NCI-H69 (cell line): ENCODE results near the gene COMMD1.
"Not testable (repeated sequence)": the region's sequence is repeated elsewhere in the genome, so short reads cannot be mapped to it uniquely, and the experiment has no call there.

Source experiments
- DNase-seq: peaks from one replicate; lab custom pipeline; 2025; lab: John Stamatoyannopoulos, UW

COMMD1 gene

GRCh38 chr2:62142054-62142453, 236.6 kb downstream of the COMMD1 start:
- no peak for DNase-seq

GRCh38 chr2:62143696-62144095, 238.2 kb downstream of the COMMD1 start:
- DNase-seq: no peak

GRCh38 chr2:62144689-62145477, 239.4 kb downstream of the COMMD1 start:
- no peak for DNase-seq

- no peak for DNase-seq
Measured at GRCh38 chr2:62145478-62146100, 240.1 kb downstream of the COMMD1 start.

GRCh38 chr2:62146790-62147189, 241.3 kb downstream of the COMMD1 start:
- DNase-seq: not testable (repeated sequence)

GRCh38 chr2:62147610-62148301, 242.3 kb downstream of the COMMD1 start:
- no peak for DNase-seq

GRCh38 chr2:62149708-62150107, 244.2 kb downstream of the COMMD1 start:
- DNase-seq: peak; percentile 6

GRCh38 chr2:62150597-62151305, 245.3 kb downstream of the COMMD1 start:
- DNase-seq: no peak

GRCh38 chr2:62151306-62151638, 245.8 kb downstream of the COMMD1 start:
- no peak for DNase-seq

GRCh38 chr2:62152000-62152399, 246.5 kb downstream of the COMMD1 start:
- no peak for DNase-seq

GRCh38 chr2:62156861-62157496, 251.5 kb downstream of the COMMD1 start:
- no peak for DNase-seq

- no peak for DNase-seq
Measured at GRCh38 chr2:62158444-62159121, 253.1 kb downstream of the COMMD1 start.

- DNase-seq: not testable (repeated sequence)
Measured at GRCh38 chr2:62160691-62161090, 255.2 kb downstream of the COMMD1 start.

- no peak for DNase-seq
Measured at GRCh38 chr2:62163106-62163831, 257.8 kb downstream of the COMMD1 start.

- no peak for DNase-seq
Measured at GRCh38 chr2:62163834-62164233, 258.4 kb downstream of the COMMD1 start.

- DNase-seq: peak; percentile 29
Measured at GRCh38 chr2:62175728-62176127, 270.3 kb downstream of the COMMD1 start.

- DNase-seq: no peak
Measured at GRCh38 chr2:62176801-62177200, 271.3 kb downstream of the COMMD1 start.

- no peak for DNase-seq
Measured at GRCh38 chr2:62177392-62178049, 272.0 kb downstream of the COMMD1 start.

- no peak for DNase-seq
Measured at GRCh38 chr2:62178741-62179271, 273.3 kb downstream of the COMMD1 start.

GRCh38 chr2:62180975-62181374, 275.5 kb downstream of the COMMD1 start:
- DNase-seq: no peak
